ENCODE data around the gene PTPMT1. TPM values are rescaled to one million over a fixed set of nuclear protein-coding genes. Genes with fewer than 3 reads are reported as not detected.

The PTPMT1 gene
- total RNA-seq, 6 donors from 2014 or later = 69.1 to 188 (median 89.9) TPM

DNA sequence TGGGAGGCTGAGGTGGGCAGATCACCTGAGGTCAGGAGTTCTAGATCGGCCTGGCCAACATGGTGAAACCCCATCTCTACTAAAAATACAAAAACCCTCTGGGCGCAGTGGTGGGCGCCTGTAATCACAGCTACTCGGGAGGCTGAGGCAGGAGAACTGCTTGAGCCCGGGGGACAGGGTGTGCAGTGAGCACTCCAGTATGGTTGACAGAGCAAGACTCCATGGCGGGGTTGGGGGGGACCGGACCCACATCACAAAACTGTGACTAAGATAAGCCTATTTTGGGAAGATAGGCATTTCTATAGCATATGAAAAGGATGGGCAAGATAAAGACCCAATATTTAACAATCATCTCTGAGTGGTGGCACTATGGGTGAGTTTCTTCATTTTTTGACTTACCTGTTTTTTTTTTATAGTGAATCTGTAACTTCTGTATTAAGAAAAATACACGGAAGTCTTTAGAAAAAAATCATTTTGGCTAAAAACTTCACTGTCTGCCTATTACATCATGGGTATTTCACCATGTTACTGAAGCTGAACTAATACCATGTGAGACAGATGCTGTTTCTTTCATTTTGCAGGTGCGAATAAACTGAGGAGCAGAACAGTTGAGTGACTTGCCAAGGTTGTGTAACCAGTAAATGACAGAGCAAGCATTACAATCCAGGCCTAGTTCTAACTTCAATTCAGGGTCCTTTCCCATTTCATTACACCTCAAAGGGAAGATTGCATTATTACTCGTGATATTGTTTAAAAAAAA, 14.9 kb upstream of the PTPMT1 start:
- peaks cover 36 to 60% (median 41%) of the 10 kb centered on the region in 4 donors for H3K4me1 ChIP-seq
- 77 to 84% methylated on average over 10 of the region's 10 CpGs for WGBS, 2 donors
- TF ChIP-seq, protein P1, sequence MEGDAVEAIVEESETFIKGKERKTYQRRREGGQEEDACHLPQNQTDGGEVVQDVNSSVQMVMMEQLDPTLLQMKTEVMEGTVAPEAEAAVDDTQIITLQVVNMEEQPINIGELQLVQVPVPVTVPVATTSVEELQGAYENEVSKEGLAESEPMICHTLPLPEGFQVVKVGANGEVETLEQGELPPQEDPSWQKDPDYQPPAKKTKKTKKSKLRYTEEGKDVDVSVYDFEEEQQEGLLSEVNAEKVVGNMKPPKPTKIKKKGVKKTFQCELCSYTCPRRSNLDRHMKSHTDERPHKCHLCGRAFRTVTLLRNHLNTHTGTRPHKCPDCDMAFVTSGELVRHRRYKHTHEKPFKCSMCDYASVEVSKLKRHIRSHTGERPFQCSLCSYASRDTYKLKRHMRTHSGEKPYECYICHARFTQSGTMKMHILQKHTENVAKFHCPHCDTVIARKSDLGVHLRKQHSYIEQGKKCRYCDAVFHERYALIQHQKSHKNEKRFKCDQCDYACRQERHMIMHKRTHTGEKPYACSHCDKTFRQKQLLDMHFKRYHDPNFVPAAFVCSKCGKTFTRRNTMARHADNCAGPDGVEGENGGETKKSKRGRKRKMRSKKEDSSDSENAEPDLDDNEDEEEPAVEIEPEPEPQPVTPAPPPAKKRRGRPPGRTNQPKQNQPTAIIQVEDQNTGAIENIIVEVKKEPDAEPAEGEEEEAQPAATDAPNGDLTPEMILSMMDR (IDR thresholded peaks at IDR 0.05) = no peak
- H3K36me3 ChIP-seq = no peaks in the 10 kb centered on the region
- peak overlapping the region in 3 of 4 donors; percentile 39 to 95 (median 95) for H3K27ac ChIP-seq
- H3K4me3 ChIP-seq = peak overlapping the region in 1 of 4 donors; percentile 97
- ATAC-seq (ENCODE audit: low FRiP score in 2 of 2) (no peak), DNase-seq (no peak)
- H3K9me3 ChIP-seq = no peaks in the 10 kb centered on the region
- H3K27me3 ChIP-seq = no peaks in the 10 kb centered on the region

DNA sequence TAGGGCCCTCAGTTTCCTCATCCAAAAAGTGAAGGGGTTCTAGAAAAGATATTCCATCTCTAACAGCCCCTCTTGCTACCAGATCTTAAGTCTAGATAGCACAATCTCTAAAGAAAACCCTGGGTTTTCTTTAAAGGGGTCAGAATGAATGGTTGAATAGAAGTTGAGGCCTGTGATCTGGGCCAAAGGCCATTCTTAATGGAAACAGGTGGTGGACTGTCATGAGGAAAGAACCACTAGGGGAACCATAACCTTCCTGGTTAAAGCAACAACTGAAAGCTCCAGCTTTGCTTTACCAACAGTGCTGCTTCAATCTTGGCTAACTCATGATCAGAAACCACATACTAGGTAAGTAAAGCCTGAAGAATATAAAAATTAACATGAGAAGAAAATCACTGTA, 14.3 kb upstream of the PTPMT1 start:
- H3K27ac ChIP-seq = peak overlapping the region; percentile 39 to 95 (median 93)
- TF ChIP-seq POLR2A (IDR thresholded peaks at IDR 0.05) = no peak
- TF ChIP-seq, protein P1 (IDR thresholded peaks at IDR 0.05) = peak in 1 of 6 experiments; percentile 18
- no peak for DNase-seq
- H3K4me3 ChIP-seq = peak overlapping the region in 2 of 4 donors; percentile 88 to 97
- peaks cover 36 to 59% (median 41%) of the 10 kb centered on the region in 4 donors for H3K4me1 ChIP-seq
- H3K36me3 ChIP-seq = no peaks in the 10 kb centered on the region
- H3K9me3 ChIP-seq = no peaks in the 10 kb centered on the region
- no peaks in the 10 kb centered on the region for H3K27me3 ChIP-seq
- ATAC-seq (ENCODE audit: low FRiP score in 2 of 2) = no peak

DNA sequence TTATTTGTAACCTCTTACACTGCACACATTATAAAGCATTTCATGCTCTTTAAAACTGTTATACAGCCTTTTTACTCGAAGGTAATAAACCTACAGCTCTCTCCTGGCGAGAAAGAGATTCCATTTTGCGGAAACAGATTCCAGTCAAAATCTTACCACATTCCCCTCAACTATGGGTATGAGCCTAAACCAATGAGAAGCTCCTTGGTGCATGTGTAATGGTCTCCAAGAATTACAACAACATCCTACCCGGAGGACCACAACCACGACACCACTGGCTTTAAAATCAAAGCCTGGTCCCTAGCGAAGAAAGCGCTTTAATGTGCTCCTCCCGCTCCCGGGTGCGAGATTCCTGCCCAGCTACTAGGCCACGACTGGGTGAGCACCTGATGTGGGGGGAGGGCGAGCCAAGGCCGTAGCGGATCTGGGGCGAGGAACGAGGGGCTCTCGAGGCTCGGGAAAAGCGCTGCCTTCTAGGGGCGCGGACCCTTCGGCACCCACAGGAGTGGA, 13.3 kb upstream of the PTPMT1 start:
- no peaks in the 10 kb centered on the region for H3K36me3 ChIP-seq
- H3K27me3 ChIP-seq = no peaks in the 10 kb centered on the region
- peak overlapping the region; percentile 91 to 95 (median 95) for H3K27ac ChIP-seq
- H3K4me3 ChIP-seq = peak overlapping the region; percentile 59 to 97 (median 92)
- no peaks in the 10 kb centered on the region for H3K9me3 ChIP-seq
- DNase-seq (peak in 1 of 2 donors; percentile 34), ATAC-seq (ENCODE audit: low FRiP score in 2 of 2) (peak; percentile 36 to 48)
- H3K4me1 ChIP-seq = peaks cover 36 to 58% (median 40%) of the 10 kb centered on the region in 4 donors
- 2 to 9% methylated on average over 10 to 22 of the region's 22 CpGs for WGBS, 2 donors
- TF ChIP-seq POLR2A (IDR thresholded peaks at IDR 0.05) (no peak), EP300 (IDR thresholded peaks at IDR 0.05) (no peak), POLR2AphosphoS5 (IDR thresholded peaks at IDR 0.05) (no peak)
- TF ChIP-seq, protein P1 (IDR thresholded peaks at IDR 0.05) = no peak

DNA sequence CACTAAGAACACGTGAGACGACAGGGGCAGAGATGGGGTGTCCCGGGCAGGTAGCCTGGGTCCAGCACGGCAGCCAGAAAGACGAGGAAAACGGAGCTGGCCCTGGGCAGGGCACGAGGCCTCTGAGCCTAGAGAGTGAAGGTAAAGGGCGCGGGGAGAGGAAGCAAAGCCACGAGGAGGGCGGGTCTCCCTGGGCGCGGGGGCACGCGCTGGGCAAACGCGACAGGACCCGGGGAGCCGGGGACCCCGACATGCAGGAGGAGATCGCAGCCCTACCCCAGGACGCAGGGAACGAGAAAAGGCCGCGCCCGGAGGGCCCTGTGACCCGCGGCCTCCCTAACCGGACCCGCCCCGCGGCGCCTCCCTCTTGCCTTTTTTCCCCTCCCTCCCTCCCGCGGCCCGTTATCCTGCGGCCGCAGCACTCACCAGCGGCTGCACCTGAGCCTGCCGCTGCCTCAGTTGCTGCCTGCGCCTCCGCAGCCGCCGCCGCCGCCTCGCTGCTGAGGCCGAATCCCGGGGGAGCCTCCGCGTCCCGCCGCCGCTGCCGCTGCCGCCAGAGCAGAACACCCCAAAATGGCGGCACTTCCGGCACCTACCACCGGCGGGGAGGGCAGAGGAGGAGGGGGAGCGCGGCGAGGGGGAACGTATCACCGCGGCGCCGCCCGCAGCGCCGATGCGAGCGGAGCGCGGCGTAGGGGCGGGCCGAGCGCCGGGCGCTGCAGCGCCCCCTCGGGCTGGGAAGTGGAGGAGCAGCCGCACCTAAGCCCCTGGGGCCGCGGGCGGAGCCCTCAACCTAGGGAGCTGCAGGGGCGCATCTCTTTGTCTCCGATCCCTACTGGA, 12.6 kb upstream of the PTPMT1 start, which contains the start of gene CELF1:
Gene CELF1 (minus strand): TSS at position 567 of the 840 bp plus-strand sequence. CDS start 53,609 bp downstream, outside the sequence.
- Histone ChIP-seq H3K4me1 (peaks cover 29 to 51% (median 33%) of the 10 kb centered on the region in 4 donors), H3K9me3 (no peaks in the 10 kb centered on the region), H3K27me3 (no peaks in the 10 kb centered on the region), H3K4me3 (peak within 1 kb of the TSS; percentile 59 to 97 (median 92)), H3K27ac (peak within 1 kb of the TSS; percentile 91 to 95 (median 95)), H3K36me3 (no peaks in the 10 kb centered on the region)
- DNase-seq (peak; percentile 93 to 97), ATAC-seq (ENCODE audit: low FRiP score in 2 of 2) (peak; percentile 99)
- TF ChIP-seq EP300 (IDR thresholded peaks at IDR 0.05) = peak in 1 of 4 donors; percentile 20
- peak; percentile 89 to 91 for TF ChIP-seq POLR2AphosphoS5 (IDR thresholded peaks at IDR 0.05)
- TF ChIP-seq POLR2A (IDR thresholded peaks at IDR 0.05) = peak in 2 of 4 donors; percentile 62 to 84
- TF ChIP-seq, protein P1 (IDR thresholded peaks at IDR 0.05) = peak; percentile 97 to 98 (median 98)
- WGBS, 2 donors = 0% methylated on average over 27 to 72 of the region's 89 CpGs
